AG09309 (cell line): ENCODE data around the gene TMPRSS3.

Source experiments
- DNase-seq: peaks from one replicate; pipeline ENCODE4 v3.0.0-alpha.2; 2010; ENCODE audit warnings: low read depth
- H3K4me3 ChIP-seq: 2 replicates; pipeline ENCODE4 v1.5.1; 2011; ENCODE audit warnings: mild to moderate bottlenecking, low read depth, low read length, moderate library complexity; ENCODE audit not compliant: control insufficient read depth
- TF ChIP-seq, protein P1 (sequence below): IDR thresholded peaks from 2 replicates; pipeline ENCODE4 v1.5.1; 2011; ENCODE audit warnings: mild to moderate bottlenecking, low read depth, low read length, inconsistent platforms; ENCODE audit not compliant: insufficient read depth, control insufficient read depth; ENCODE audit errors: missing control alignments

The TMPRSS3 gene

DNA sequence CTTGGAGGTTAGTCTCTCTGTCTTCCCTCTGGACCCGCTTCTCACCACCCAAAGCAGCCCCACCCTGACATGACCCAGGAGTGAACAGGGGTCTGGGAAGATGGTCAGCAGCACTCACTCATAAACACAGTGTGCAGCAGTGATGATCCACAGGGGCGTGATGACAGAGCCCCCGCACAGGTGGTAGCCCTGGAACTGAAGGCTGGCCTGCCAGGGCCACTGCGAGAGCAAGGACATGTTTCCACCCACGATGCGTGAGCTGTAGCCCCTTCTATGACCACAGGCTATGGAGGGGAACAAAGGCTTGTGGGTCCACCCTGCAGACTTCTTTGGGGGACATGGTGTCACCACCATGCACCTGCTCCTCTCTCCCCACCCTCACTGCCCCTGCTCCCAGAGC is 12.9 kb downstream of the TMPRSS3 start:
- H3K4me3 ChIP-seq = no peak overlapping the region
- TF ChIP-seq, protein P1, sequence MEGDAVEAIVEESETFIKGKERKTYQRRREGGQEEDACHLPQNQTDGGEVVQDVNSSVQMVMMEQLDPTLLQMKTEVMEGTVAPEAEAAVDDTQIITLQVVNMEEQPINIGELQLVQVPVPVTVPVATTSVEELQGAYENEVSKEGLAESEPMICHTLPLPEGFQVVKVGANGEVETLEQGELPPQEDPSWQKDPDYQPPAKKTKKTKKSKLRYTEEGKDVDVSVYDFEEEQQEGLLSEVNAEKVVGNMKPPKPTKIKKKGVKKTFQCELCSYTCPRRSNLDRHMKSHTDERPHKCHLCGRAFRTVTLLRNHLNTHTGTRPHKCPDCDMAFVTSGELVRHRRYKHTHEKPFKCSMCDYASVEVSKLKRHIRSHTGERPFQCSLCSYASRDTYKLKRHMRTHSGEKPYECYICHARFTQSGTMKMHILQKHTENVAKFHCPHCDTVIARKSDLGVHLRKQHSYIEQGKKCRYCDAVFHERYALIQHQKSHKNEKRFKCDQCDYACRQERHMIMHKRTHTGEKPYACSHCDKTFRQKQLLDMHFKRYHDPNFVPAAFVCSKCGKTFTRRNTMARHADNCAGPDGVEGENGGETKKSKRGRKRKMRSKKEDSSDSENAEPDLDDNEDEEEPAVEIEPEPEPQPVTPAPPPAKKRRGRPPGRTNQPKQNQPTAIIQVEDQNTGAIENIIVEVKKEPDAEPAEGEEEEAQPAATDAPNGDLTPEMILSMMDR = no peak
- DNase-seq = no peak

DNA sequence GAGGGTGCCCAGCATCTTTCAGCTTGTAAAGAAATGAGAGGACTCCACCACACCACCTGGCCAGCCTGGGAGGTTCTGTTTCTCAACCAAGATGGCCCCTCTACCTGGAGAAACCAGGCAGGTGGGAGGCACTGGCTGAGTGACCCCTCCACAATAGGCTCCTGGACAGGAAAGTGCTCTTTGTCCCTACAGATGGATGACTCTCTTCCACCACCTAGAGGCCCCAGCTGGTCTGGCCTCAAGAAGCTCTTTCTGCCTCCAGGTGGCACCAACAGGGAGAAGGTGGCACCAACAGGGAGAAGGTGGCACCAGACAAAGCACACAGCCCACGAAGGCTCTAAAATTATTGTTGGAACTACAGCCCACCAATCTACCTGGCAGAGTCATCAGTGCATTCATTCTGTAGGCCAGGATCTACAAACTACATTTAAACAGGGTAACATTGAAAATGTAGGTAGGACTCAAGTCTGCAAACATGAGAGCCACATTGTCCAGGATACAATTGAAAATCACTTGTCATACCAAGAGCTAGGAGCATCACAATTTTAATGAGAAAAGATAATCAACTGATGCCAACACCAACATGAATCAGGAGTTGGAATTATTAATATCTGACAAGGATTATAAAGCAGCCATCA is 14.4 kb downstream of the TMPRSS3 start:
- DNase-seq = no peak
- H3K4me3 ChIP-seq = no peak overlapping the region
- TF ChIP-seq, protein P1 = peak; percentile 60

DNA sequence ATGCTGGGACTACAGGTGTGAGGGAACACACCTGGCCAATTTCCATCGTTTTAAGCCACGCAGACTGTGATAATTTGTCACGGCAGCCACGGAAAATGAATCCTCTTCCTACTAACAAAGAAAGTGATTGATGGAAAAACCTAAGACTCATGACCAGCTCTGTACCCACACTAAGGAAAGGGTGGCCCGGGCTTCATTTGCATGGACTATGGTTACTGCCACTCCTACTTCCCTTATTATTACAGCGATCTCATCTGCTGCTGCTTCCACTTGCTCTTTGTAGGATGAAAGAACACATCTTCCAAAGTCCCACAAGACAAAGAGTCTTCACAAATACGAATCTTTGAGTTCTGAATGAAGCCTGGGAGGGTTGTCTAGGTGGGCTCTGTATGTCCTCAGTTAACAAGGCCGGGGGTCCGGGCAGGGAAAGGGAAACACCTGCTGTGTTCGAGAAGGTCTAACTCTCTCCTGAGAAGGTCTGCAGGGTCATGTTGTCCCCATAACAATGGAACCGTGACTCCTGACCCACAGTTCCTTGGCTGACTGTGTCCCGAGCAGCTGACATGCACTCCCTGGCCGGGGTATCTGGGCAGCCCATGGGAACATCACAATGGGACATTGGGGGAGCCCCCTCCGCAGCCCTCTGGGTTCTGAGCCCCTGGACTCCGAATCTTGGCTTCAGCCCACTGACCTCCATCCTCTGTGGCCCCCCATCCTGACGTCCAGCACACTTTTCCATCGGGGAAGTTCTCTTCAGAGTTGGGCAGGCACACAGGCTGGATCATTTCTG is 16.2 kb downstream of the TMPRSS3 start:
- H3K4me3 ChIP-seq = no peak overlapping the region
- DNase-seq = no peak
- TF ChIP-seq, protein P1 = no peak

DNA sequence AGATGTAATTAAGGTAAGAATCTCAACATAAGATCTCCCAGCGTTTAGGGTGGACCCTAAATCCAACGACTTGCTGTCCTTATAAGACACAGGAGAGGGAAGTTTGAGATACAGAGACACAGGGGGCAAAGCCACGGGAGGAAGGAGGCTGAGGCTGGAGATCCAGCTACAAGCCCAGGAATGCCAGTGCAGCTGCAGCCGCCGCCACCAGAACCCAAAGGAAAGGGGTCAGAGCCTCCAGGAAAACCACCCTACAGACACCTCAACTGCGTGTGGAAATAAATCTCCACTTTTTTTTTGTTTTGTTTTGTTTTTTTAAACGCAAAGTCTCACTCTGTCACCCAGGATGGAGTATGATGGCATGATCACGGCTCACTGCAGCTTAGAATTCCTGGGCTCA is 17.4 kb downstream of the TMPRSS3 start:
- H3K4me3 ChIP-seq = no peak overlapping the region
- no peak for DNase-seq
- TF ChIP-seq, protein P1 = no peak

DNA sequence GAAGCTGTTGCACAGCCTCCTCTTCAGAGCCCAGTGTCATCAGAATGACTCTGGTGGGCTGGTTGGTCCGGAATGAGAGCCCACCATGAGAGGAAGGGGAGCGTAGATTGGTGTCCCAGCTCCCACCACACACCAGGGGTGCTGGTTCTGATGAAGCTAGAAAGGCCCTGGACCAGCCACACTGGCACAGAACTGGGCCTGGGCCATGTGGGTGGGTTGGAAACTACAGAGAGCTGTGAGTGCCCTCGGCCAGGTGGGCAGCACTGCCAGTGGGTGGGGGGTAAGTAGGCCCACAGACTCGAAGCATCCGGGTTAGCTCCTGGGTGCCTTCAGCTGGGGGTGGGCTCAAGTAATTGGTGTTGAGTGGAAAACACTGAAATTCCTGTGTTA is 17.9 kb downstream of the TMPRSS3 start:
- H3K4me3 ChIP-seq = no peak overlapping the region
- TF ChIP-seq, protein P1 = no peak
- no peak for DNase-seq

DNA sequence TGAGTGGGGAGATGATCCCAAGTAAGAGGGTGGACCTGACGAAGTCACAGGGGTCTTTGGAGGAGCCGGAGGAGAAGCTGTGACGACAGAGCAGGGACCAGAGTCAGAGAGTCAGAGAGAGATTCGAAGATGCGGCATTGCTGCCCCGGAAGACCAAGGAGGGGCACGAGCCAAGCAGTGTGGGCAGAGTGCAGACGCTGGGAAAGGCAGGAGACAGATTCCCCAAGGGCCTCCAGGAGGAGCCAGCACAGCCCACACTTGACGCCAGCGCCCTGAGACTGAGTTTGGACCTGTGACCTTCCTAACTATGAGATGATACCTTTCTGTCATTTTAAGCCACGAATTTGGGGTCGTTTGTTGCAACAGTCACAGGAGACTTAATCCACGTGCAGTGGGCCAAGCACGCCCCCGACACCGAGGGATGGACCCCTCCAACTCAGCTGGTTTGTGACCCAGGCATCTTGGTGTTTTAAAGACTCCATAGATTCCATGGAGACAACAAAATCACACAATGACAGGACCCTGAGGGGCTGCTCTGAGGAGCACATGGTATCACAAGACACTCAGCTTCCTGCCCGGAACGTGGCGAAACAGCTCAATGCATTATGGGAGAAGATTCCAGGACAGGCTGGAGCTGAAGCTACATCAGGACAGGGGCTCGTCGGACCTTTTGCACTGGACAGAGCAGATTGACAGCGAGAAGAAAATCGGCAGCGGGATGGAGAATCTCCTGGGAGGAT is 18.5 kb downstream of the TMPRSS3 start:
- no peak overlapping the region for H3K4me3 ChIP-seq
- no peak for DNase-seq
- TF ChIP-seq, protein P1 = no peak
